ENCODE data around the gene ADAM19.

DNA sequence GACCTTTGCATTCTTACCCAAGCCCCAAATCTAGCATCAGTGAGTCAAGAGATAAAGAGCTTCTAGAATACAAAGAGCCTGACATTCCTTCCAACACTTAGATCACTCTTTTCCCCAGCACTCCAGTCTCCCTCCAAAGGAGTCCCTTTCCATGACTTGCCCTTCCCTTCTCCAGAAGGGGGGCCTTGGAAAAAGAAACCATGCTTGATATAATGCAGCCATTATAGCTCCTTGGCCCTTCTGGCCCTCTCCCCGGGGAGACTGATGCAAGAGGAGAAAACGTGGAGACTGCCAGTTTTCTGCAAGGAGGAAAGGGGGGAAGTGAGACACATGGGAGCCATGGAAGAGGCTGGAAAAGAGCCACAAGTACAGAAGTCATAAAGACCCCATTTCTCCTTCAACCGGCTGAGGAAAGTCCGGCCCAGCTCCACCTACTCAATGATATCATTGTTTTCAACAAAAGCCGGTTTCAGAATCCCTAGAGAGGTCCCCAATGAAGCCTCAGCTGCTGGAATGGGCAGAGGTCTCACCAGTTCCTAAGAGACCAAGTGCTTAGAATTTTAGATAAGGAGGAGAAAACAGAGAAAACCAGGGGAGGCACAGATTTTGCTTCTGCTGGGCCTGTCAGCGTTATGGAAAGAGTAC is 29.0 kb downstream of the ADAM19 start:
- TF ChIP-seq, protein P1, sequence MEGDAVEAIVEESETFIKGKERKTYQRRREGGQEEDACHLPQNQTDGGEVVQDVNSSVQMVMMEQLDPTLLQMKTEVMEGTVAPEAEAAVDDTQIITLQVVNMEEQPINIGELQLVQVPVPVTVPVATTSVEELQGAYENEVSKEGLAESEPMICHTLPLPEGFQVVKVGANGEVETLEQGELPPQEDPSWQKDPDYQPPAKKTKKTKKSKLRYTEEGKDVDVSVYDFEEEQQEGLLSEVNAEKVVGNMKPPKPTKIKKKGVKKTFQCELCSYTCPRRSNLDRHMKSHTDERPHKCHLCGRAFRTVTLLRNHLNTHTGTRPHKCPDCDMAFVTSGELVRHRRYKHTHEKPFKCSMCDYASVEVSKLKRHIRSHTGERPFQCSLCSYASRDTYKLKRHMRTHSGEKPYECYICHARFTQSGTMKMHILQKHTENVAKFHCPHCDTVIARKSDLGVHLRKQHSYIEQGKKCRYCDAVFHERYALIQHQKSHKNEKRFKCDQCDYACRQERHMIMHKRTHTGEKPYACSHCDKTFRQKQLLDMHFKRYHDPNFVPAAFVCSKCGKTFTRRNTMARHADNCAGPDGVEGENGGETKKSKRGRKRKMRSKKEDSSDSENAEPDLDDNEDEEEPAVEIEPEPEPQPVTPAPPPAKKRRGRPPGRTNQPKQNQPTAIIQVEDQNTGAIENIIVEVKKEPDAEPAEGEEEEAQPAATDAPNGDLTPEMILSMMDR (IDR thresholded peaks at IDR 0.05; ENCODE audit: poor library complexity) = no peak
- TF ChIP-seq EZH2 (IDR thresholded peaks at IDR 0.05; ENCODE audit: borderline replicate concordance) (no peak), EZH2phosphoT487 (IDR thresholded peaks at IDR 0.05; ENCODE audit: low read depth, severe bottlenecking, unreplicated experiment) (no peak)
